HG03045 (cell line): ENCODE results near the gene GGT6.

ENCODE experiments used
- ATAC-seq: cut with Tn5 transposase; IDR thresholded peaks from one replicate; pipeline ENCODE4 v1.9.1; 2021; ENCODE audit warnings: mild to moderate bottlenecking, moderate library complexity; ENCODE audit not compliant: unreplicated experiment

GGT6 gene

DNA sequence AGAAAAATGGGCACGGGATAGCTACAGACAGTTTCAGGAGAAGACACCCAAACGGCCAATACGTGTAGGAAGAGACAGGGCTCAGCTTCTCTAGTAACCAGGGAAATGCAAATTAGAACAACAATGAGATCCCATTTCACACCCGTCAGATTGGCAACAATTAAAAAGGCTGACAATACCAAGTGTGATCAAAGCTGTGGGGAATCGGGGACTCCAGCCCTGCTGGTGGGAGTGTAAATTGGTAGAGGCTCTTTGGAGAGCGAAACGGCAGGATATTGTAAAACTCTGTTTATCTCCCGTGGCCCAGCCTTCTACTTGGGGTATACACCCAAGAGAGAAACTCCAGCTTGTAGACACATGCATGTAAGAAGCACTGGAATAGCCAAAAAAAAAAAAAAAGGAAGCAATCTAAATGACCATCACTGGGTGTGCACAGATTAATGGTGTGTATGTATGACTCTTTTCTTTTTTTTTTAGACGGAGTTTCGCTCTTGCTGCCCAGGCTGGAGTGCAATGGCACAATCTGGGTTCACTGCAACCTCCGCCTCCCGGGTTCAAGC is 32.7 kb downstream of the GGT6 start:
- no peak for ATAC-seq

DNA sequence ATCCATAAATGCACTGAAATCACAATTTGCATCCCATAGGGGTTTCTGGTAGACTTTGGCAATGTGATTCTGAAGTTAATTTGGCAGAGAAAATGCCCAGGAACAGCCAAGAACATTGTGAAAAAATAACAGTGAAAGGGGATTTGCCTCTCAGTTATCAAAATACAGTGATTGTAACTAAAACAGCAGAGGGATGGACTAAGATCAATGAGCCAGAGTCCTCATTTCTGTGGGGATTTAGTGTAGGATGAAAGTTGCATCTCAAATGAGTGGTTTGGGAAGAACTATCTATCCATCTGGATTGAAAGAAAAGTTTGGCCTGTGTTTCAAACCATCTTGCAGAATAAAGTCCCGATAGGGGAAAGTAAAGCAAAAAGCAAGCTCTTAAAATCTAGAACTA is 33.2 kb downstream of the GGT6 start:
- ATAC-seq: no peak

DNA sequence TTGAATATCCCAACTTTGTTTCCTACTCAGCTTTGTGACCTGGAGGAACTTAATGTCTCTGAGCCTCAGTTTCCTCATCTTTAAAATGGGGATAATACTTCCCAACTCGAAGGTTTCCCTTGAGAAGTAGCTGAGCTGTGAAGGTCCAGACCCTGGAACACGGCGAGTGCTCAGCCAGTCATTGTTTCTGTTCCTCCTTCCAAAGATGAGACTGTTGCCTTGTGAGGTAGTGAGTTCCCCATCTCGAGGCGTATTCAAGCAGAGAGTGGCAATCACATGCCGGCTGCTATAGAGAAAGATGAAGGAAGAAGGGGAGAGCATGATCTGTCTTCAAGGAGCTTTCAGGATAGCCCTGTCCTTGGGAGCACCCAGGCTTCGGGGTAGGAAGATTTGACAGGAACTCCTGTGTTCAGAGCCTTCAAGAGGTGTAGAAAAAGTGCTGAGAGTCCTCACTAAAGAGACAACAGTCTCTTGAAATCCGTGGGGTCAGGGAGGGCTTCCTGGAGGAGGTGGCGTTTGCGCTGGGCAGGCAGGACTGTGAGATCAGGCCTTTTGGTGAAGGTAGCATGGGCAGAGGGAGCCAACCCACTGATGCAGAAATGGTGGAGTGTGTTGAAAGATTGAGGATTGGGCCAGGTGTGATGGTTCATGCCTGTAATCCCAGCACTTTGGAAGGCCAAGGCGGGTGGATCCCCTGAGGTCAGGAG is 34.5 kb downstream of the GGT6 start:
- no peak for ATAC-seq

DNA sequence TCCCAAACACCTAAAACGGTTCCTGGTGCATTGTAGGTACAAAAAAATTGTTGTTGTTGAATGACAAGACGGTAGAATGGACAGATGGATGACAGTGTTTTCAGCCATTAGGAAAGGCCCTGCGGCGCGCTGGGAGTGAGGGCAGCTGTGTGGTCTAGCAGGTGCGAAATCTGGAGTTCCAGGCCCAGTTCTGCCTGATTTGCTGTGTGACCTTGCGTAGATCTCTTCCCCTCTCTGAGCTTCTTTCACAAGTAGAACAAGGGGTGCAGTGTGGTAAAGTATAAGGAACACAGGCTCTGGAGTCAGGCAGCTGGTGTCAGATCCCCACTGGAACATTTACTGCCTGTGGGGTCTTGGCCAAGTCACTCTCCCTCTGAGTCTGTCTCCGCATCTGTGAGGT is 36.4 kb downstream of the GGT6 start:
- no peak for ATAC-seq

DNA sequence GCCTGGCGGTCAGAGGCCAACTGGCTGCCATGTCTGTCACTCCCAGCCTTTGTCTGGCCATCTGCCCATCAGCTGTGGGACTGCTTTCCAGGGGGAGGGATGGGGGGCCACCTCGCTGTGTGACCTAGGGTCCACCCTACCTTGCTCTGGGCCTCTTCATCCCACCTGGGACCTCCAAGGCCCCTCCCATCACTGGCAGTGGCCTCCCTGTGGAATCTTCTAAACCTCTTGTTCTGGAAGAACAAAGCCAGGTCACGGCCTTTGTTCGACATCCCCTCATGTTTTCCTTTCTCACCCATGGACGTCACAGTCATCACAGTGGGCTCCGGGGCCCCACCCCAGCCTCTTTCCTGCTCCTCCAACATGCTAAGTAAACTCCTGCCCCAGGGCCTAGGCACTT is 37.7 kb downstream of the GGT6 start:
- no peak for ATAC-seq

DNA sequence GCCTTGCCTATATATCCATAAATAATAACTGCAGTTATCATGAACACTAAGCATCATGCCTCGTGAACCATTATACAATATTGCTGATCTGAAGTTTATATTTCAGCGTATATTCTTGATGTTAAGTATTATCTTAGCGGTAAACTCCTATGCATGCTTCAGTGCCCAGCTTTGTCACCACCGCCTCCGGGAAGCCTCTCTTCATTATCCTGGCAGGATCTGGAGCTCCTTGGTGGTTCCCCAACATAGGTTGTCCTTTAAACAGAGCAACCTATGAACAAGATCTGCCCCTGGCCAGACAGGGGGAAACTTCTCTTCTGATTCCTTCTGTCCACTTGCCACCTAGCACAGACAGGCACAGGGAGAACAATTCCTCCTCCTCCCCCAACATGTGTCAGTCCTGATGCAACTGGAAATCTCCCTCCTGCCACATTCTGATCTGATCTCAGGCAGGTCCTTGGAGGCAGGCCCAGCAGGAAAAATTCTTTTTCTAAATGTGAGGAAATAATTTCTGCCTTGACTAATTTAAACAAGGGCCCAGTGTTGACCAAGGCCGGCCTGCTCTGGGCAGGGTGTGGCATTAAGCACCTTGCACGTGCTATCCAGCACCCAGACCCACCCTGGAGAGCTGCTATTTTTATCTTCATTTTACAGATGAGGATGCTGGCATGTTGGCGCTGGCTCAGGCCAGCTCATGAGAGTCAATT is 39.3 kb downstream of the GGT6 start:
- ATAC-seq: no peak

DNA sequence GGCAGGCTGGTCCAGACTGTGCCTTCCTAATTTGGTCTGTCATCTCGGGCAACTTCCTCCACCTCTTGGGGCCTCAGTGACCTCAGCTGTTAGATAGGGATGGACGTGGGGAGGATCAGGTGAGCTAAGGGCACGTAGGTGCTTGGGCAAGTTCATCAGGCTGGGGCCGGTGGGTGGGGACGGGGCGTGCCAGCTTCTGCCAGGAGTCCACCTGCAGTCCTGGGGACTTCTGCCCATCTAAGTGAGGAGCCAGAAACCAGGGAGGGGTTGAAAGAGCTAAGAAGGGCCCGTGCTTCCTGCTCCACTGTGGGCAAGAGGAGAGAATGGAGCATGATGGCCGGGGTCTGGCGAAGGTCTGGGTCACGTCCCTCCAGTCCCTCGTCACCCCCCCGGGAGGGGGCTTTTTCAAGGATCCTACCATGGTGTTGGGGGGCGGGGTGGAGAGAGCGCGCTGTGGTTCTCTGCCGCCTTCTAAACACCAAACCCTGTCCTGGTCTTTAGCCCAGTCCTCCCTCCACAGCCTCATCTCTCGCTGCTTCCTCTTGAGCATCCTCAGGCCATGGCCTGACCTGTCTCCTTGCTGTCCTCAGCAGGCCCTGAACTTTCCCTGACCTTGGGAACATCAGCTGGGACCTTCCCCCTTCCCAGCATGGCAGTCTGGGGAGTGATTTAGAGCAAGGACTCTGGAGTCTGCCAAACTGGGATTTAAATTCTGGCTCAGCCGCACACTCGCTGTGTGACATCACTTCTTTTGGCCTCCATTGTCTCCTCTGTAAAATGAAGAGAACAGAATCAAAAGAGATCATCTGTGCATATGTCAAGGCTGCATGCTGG is 40.1 kb downstream of the GGT6 start:
- ATAC-seq: no peak

DNA sequence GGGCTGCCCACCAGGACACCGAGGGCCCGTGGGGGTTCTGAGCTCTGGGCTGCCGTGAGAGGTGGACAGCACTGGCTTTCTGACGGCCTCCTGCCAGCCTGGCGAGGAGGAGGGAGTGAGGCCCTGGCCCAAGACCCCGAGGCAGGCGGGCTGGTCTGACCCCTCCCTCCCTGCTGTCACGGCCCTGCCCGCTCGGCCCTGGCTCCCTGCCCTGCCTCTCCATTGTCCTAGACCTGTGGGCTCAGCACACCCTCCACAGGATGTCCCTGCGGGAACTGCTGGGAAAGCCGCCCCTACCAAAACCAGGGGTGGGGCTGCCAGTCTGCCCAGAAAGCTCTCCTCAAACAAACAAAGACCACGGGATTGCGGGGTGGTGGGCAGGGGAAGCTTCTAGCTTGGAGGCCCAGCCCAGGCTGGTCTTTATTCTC is 41.0 kb downstream of the GGT6 start:
- no peak for ATAC-seq

DNA sequence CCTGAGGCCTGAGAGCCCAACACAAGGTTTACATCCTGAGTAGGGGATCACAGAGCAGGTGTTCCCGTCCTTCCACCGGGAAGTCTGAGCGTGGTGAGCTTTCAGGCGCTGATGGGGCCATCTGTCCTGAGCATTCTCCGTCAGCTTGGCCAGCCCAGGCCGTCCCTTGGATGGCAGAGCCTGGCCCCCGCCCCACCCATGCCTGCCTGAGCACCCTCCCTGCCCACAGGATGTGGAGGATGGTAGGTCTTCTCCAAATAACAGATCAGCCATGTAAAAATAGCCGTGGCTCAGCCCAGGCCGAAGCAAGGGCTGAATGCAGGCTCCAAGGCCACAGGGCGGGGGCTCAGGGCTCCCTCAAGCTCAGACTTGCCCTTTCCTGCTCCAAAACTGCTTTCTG is 41.5 kb downstream of the GGT6 start:
- ATAC-seq: no peak

DNA sequence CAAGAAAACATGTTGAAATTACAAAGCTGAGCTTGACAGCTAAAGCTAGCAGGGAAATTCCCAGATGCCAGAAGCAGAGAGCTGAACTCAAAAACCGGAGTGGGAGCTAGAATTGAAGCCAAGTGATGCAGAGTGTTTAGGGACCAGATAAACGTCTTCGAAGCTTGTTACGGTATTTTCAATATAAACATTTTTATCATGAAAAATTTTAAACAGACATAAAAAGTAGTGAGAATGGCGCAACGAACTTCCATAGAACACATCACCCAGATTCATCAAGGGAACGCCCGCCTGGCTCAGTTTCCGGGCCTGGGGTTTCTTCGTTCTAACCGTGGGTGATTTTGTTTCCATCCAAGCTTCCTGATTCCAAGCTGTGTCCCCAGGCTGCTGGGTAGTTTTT is 43.6 kb downstream of the GGT6 start:
- ATAC-seq: no peak

DNA sequence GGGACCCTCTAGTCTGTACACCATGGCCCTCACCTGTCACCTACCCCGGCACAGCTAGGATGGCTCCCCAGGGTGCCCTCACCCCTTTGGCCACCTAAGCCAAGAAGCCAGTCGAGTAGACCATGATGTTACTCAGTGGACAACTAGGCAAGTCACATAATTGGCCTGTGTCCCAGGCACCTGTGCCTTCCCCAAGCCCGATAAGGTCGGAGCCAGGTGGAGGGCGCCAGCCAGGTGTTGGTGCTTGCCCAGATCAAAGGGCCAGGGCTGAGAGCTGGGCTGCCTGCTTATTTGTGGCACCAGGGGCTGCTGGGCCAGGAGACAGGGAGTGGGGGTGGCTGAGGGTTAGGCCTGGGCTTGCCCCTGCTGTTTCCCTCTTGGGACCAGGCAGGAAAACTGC is 44.9 kb downstream of the GGT6 start:
- no peak for ATAC-seq

DNA sequence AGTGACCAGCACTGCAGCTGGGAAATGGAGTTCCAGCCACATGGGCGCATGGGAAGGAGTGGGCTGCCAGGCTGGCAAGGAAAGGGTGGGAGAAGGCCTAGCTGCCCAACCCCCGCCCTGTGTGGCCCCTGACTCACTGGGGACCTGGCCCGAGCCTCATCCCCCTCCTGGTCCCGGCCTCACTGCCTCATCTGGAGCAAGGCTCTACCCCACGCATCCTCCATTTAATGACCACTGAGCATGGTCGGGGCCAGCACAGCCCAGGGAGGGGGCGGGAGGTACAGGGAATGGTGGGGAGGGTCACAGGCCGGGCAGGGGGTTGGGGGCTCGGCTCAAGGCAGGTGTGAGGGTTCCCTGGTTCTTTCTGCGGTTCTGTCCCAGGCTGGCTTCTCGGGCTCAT is 45.6 kb downstream of the GGT6 start:
- ATAC-seq: no peak

DNA sequence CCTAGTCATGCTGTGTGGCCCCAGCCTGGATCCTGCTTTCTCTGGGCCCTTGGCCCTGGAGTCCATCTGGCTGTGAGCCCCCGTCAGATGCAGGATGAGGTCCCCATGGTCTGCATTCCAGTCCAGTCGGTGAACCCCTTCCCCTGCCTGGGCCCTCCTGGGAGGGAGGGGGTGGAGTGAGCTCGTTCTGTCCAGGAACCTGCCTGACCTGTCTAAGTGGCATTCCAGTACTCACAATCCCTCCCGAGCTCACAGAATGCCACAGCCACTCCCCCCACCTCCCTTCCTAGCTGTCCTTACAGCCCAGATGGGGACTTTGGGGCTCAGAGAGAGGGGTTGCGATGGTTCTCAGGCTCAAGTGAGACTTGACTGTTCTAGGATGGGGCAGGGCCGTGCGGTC is 46.2 kb downstream of the GGT6 start:
- ATAC-seq: no peak

DNA sequence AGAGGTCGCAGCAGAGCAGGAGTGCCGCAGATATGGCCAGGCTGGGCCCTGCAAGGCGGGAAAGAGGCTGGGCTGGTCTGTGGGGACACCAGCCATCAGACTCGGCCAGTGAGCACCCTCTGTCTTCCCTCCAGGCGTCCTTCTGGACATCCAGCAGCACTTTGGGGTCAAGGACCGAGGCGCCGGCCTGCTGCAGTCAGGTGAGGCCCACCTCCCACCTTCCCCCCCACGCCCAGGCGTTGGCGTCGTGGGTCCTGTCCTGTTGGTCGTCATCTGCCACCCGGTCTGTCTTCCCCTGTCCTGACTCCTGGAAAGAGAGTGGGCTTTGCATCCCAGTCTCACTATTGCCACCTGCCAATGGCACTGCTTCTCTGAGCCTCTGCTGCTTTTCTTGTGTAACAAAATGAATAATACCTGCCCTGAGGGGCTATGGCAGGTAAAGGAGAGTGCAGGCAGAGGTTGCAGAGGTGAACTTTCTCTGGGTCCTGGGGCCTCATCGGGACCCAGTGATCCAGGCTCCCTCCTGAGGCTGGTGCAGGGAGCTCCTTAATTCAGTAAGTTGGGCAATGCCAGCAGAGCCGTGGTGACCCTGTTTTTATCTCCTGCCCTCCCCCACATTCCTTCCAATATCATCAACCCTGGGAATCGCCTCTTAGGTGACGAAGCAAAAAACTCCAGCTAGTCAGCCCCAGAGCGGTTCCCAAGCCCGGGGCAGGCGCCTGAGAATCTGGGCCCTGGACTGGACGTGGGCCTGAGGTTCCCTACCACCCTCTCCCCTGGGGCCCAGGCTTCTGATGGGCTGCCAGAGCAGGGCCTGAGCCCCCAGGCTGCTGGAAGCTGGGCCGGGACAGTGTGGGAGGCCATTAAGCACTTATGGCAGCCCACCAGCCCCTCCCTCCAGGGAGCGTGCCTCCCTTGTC is 47.0 kb downstream of the GGT6 start:
- ATAC-seq: no peak

DNA sequence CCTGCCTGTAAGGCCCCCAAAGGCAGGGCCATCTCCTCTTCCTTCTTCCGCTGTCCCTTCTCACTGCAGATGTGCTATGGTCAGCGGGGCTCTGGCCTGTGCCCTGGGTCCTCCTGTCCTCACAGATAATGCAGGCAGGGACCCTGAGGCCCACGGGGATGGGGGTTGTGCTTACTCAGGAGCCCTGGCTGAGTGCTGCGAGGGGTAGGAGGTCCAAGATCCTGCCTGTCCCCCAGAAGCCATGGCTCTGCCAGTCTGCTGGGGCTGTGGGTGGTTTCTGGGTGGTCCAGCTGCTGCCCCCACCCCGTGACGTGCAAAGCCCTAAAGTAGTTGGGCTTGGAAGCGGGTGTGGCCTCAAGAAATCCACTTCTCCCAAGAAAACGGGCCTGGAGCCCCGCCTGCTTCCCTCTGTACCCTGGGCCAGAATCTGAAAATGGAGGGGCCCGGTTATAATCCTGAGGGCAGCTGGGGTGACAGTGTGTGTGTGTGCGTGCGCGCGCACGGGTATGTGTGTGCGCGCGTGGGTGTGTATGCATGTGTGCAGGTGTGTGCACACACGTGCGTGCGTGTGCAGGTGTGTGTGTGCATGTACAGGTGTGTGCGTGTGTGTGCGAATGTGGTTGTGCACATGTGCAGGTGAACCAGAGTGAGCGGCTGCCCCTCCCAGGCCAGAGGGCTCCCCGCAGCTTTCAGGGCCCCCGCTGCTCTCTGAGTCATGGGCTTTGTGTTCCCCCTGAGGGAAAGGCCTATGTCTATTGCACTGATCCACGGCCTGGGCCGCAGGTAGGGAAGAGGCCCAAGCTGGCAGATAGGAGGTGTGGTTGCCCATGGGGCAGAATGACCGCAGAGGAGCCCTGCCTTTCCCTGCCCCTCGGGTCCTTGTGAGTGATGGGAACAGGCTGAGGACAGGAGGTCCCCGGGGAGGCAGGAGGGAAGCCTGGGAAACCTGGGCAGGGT is 47.9 kb downstream of the GGT6 start:
- no peak for ATAC-seq

DNA sequence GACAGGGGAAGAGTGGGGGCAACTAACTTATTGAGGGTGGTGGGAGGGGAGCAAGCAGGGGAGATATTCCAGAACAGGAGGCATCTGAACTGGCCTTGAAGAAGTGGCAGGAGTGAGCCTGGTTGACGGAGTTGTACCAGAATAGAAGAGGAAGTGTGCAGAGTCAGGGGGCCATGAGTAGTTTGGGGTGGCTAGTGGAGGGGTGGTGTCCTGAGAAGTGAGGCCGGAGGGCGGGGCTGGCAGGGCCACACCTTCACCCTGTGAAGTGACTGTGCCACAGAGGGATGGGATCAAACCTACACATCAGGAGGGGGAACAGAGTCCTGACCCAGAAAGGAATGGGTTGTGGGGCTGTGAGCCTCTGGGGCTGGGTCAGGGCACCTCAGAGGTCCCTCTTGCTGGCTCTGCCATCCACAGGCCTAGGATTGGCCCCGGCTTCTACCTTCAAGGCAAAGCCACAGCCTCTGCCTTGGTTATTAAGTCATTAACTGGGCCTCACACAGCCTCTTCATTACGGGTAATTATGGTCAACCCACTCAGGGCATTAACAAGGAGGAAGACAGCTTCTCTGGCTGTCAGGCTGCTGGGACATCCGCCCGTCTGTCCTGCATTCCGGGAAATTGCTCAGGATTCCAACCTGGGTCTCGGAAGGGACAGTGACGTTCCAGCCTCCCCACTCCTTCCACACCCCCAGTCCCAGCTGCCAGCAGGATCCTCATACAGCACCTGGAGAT is 49.0 kb downstream of the GGT6 start:
- no peak for ATAC-seq

DNA sequence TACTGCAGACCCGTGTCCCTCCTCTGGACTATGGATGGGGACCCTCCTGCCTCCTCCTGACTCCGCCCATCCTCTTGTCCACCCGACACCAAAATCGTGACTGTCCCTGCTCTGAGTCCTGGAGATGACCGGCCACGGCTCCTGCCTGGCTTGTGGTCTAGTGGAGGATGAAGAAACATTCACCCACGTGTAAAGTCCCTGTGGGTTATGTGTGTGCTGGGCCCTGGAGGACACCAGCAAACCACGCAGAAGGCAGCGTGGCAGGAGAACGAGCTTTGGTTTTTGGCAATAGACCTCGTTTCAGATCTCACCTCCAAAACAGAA is 49.8 kb downstream of the GGT6 start:
- no peak for ATAC-seq

DNA sequence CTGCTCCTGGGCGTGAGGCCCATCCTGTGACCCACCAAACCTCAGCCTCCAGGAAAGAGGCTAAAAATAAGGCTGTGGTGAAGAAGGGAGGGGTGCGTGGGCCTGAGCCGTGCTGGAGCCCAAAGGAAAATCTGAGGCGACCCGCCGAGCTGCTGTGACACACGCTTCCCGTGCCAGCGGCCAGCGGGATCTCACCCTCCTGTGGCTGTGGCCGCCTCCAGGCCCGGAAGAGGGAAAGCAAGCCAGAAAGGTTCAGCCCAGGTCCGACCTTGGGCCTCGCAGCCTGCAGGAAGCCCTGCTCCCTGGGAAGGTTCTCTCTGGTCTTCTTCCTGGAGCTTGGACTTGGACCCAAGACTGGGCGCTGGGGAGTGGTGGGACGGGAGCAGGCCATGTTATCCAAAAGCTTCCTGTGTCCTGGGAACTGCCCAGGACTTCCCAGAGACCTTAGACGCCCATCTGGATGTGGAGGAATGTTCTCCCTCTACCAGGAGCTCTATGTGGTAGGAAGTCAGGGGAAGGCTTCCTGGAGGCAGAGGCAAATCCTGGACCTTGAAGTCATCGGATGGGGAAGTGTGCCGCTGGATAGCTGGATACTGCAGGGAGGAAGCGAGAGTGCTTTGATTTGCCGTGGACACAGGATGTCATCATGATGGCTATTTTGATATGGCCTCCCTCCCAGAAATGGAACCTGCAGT is 50.3 kb downstream of the GGT6 start:
- no peak for ATAC-seq
